MV-4-11 (cell line): ENCODE data around the gene STX18.
"Not testable (repeated sequence)": the region's sequence is repeated elsewhere in the genome, so short reads cannot be mapped to it uniquely, and the experiment has no call there.

Experiments used
- DNase-seq: peaks from one replicate; lab custom pipeline; 2025; lab: John Stamatoyannopoulos, UW

The STX18 gene

DNA sequence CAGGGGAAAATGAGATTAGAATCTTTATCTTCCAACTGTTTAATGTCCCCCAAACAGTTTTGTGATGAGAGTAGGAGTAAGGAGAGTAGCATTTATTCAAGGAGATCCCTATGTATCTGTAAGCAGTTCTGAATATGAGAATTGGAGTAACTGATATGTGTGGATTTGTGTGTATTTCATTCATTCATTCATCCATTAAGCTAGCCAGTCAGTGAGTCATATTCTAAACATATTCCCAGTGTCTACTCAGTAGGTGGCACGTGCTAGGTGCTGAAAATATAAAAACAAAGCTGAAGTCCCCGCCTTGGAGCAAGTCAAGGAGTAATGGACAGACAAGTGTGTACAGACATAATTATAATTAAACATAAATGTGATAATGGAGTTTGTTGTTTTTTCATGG lies 12.4 kb upstream of the STX18 start:
- DNase-seq: no peak

DNA sequence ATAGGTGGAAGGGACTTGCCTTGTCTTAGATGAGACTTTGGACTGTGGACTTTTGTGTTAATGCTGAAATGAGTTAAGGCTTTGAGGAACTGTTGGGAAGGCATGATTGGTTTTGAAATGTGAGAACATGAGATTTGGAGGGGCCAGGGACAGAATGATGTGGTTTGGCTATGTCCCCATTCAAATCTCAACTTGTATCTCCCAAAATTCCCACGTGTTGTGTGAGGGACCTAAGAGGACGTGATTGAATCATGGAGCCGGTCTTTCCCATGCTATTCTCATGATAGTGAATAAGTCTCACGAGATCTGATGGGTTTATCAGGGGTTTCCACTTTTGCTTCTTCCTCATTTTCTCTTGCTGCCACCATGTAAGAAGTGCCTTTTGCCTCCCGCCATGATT lies 10.2 kb upstream of the STX18 start:
- not testable (repeated sequence) for DNase-seq

DNA sequence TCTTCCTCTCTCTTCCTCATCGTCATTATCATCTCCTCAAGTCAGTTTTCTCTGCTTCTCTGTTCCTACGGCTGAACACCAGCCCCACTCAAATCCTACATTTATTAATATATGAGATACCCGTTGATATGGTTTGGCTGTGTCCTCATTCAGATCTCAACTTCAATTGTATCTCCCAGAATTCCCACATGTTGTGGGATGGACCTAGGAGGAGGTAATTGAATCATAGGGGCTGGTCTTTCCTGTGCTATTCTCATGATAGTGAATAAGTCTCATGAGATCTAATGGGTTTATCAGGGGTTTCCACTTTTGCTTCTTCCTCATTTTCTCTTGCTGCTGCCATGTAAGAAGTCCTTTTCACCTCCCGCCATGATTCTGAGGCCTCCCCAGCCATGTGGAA lies 8.3 kb upstream of the STX18 start:
- not testable (repeated sequence) for DNase-seq

DNA sequence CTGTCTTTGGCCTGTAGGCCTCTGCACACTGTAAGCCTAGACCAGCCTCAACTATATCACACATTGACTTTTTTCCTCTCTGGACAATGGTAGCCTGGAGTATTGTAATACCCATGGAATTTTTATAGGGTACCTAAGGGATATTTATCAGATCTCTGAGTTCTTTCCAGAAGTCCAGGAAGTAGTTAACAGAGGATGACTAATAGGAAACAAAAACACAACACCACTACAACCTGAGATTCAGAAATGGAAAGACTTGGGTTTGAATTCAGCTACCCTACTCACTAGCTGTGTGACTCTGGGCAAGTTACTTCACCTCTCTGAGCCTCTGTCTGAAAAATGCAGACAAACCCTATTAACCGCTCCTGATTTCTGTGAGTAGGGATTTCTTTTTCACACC lies 7.7 kb upstream of the STX18 start:
- DNase-seq: no peak

DNA sequence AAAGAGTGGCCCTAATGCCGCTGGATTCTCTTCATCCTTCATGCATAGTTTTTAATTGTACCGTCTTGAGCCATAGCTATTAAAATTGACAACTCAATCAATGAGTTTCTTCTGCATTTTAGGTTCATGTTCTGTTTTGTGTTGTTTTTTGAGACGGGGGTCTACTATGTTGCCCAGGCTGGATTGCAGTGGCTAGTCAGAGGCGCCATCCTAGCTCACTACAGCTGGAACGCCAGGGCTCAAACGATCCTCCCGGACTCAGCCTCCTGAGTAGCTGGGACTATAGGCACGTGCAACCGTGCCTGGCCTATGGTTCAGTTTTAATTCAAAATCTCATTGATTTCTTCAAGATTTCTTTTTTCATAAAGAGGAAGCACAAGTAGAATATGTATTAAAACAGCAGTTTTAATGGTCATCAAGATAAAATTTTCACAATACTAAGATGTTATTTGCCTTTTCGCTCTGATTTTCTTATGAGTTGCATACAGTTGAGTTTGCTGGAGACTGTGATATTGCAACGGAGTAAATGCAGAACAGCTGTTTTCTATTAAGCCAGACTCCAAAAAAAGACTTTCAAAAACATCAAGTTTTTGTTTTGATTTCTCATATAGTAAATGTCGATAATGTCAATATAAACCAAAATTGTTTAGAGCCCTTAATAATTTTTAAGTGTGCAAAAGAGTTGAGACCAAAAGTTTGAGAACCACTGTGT lies 1.1 kb upstream of the STX18 start:
- no peak for DNase-seq

DNA sequence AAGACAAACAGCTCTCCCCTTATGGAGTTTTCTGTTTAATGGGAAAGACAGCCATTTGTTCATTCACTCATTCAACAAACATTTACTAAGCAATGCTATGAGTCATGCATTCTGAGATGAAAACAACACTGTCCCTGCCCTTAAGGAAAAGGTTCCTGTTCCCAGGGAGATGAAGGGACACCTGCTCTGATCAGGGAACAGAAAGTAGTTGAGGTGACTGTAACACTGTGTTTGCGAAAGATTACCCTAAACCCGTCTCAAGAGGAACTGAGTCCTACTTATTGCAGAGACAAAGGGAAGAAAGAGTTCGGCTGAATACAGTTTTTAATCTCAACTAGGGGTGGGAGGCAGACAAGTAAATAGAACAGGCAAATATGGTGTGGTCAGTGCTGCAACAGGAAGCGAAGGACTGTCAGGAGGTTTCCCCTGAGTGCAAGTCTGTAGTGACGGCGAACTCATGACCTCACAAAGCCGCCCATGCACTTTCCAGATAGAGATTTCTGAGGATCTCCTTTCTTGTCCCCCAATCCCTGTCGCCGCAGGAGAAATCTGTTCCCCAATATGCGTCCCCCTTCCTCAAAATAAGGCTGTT lies 712 bp downstream of the STX18 start:
- DNase-seq: peak; percentile 99

DNA sequence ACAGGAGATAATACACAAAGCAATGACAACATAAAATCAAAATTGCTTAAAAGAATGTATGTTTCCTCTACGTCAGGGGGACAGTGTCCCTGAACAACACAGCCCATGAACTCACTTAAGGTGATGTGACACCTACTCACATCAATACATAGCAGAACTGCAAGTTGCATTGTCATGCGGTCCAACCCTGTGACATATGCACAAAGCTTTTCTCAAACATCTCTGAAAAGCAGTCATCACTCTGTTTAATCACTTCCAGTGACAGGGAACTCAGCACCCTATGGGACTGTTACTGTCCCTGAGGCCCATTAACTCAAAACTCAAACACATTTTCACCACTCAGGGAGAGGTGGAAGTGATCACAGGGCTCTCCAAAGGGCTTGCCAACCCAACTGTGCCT lies 2.4 kb downstream of the STX18 start:
- DNase-seq: no peak

DNA sequence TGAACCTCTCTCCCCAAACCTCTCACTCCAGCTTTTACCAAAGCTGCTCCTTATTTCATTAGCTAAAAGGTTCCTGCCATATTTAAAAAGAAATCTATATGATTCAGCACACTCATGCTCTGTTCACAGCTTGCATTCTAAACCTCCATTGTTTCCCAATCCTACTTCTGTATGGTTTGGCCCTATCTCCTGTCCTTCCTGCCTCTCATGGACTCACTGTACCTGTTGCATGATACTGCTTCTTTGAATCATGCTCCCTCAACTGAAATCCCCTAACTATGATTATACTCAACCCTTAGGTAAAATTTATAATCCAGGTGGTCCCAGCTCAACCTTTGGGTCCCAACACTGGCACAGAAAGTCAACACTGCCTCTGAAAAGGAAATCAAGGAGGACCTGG lies 6.3 kb downstream of the STX18 start:
- no peak for DNase-seq

DNA sequence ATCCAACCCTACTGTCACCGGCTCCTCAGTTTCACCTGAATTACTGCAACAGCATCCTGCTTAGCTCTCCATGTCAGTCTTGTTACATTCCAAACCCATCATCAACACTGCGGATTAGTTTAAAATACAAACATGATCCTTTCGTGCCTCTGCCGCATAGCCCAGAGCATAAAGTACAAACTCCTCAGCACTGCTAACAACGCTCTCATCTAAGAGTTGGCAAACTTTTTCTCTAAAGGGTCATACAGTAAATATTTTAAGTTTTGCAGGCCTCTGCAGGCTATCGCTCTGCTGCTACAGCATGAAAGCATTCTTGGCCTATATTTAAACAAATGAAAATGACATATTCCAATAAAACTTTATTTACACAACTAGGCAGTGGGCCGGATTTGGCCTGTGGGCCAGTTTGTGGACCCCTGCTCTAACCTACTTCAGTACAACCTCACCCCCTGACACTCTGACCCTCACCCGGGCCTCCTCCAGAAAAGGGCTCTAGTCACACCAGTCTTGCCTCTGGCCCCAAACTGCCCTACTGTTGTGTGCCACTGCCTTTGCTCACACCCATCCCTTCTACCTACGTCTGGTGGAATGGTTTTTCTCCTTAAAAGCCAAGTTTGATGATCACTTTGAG lies 7.2 kb downstream of the STX18 start:
- DNase-seq: no peak

DNA sequence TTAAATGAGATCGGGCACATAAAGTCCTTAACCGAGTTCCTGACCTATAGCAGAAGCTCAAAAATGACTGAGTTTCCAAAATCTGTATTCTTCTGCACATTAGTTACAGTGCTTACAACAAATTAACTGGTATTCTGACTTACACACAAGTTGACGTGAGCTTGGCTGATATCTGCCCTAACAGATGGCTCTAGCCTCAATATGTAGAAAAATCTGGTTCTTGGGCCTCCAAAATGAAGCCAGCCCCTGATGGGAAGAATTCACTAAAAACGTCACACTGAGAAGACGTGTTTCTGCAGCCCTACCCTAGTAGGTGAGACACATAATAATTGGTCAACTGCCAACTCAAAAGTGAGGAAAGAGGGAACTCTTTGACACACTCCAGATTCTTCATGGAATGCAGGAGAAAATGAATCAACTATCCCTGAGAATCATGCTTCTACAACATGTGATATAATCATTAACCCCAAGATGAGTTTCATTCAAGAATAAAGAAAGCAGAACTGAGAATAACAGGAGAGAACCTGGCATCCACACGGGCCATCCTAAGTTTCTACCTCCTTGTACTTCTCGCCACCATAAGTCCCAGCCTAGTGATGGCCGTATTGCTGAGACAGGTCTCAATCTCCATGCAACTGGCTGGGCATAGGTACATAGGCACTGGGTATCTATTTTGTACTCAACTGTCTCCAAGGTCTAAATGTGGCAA lies 8.2 kb downstream of the STX18 start:
- peak; percentile 13 for DNase-seq

DNA sequence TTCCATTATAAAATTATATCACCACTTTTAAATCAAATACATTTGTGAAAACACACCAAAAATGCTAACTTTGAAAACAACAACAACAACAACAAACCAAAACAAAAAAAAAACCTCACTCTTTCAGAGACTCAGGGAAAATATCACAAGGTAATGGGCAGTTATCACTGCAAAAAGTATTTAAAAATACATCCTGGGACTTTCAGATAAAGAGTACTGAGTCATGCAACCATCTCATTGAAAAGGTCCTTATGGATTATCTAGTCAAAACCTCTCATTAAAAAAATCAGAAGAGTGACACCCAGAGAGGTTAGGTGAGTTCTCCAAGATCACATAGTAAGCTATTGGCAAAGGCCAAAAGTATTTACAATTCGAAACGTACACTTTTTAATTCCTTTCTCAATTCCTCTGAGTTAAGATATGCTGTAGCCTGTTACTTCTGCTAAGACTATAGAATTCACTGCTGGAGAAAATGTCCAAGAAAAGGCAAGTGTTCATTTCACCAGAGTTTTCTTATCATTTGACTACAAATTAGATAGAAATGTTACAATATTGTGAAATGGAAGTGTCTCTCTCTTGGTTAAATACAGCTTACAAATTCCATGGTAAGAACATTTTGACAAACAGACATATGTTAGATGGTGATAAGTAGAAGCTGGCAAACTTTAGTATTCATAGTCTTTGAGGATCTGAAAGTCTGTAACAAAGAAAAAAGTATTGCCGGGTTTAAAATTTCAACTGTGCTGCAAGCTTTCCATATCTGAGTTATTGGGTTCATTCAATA lies 9.3 kb downstream of the STX18 start:
- DNase-seq: no peak

DNA sequence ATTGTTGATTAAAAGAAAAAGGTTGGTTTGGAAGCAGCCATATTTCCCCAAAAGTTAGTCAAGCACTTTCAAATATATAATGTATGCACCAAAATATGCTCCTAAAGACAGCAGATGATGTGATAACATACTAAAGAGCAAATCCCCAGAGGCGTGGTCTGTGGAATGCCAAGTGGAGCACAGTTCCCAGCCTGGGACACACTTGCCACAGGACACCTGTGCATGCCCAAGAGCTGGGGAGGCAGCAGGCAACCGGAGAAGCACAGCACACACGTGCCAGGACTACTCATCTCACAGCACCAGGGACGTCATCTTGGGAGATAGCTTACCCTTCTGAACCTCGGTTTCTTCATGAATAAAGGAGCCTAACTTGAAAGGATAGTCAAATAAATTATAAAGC lies 12.5 kb downstream of the STX18 start:
- no peak for DNase-seq

DNA sequence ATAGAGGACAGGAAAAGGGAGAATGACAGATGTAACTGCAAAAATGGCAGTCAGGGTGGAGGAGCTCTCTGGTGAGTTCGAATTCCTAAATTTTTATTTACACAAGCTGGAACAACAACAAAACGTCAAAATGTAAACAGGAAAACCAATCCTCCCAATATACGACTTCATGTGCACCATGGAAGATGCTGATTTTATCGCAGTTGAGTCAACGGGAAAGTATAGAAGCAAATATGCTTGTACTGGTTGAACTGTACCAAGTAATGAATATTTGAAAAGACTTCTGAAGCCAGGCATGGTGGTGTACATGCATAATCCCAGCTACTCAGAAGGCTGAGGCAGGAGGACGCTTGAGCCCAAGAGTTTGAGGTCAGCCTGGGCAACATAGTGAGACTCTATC lies 15.4 kb downstream of the STX18 start:
- no peak for DNase-seq

DNA sequence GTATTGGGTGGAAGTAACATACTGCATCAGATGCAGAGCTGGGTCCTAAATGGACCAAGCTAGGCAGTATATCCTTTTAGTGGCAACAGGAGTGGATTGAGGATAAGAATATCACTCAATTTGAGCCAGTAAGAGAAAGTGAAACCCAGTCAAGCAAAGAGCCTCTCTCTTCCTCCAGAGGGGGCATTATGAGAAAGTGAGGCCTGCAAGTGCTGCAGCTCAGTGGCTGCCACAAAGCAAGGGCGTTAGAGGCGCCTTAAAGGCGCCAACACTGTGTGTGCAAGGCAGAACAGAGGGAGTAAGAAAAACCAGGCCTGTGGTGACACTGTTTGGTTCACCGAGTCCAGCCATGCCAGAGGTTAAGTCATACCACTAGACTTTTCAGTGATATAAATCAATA lies 17.5 kb downstream of the STX18 start:
- DNase-seq: peak; percentile 53

DNA sequence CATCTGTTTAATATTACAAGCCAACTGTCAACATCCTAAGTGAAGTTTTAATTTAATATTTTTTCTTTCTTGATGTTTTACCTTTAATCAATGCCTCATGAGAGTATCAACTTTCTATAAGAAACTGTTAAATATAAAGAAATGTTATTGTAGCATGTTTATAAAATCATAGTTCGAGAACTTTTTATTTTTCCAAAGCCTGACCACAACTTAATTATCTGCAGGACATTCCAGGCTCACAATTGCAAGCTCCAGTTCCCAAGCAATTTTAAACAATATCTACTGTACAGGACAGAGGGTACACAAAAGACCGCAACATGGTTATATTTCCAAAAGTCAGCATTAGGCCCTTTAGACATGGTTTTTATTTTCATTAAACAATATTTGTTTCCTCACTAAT lies 20.1 kb downstream of the STX18 start:
- DNase-seq: no peak

DNA sequence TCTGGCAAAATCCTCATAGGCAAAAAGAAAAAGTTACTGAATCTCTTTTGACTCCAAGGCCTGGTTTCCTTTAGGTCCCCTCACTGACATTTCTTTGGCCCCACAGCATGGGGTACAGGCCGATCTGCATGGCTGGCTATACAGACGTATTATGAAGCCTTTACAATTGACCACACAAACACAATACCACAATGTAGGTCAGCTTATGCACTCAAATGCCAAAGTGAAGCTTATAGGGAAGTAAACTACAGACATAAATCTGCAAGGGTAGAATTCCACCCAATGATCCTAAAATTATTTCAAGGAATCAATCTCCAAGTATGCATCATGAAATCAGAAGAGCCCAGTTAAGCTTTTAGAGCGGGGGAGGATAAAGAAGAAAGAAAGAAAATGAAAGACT lies 20.7 kb downstream of the STX18 start:
- peak; percentile 21 for DNase-seq

DNA sequence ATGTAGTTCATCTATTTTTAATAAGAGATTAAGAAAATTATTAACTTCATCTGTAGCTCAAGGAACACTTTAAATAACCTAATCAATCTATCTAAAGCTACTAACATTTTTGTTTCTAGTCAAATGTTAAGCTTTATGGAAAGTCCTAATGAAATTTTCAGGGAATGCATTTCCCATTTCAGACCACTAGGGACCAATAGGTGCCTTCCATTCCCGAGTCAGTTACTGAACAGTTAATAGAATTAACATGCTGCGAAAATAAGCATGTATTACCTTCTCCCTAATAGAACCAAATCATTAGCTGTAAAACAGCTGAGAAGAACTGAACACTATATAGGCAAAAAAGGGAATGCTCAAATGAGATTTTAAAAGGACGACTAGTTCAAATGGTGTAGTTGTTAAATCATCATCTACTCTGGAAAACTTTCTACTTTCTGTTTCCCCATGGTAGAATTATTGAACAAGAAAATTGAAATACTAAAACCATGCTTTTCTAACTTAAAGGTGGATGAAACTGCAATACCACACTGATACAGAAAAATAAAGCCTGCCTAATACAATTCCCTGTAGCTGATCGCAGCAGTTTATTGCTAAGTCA lies 22.5 kb downstream of the STX18 start:
- no peak for DNase-seq

DNA sequence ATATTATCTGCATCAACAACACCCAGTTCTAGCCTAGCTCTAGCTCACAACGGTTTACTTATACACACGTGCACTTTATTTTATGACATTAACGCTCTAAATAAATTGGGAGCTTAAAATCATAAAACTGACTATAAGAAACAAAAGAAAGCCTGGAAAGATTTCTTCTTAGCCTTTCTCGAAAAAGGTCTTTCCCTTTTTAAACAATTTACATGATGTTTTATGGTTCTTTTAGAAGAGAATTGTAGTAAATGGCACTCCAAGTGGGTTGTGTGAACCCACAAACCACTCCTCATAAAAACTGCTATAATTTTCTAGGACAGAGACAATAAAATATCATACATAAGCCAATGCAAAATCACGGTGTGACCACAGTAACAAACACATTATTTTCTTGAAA lies 23.1 kb downstream of the STX18 start:
- DNase-seq: no peak

DNA sequence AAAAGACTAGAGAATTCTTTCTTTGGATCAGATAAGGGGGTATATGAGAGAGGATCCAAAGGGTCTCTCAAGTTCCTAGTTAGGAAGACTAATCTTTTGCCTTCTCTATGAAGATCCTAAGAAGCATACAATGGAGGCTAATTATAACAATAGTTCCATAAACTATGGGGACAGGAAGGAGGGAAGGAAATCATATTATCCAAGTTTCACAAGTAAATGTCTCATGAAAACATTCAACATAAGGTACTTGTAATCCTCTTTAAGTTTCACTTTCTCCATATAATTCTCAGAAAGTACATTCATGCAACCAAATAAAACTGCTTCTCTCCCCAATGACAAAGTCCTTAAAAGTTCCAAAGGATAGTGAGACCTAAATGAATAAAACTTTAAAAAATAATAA lies 27.1 kb downstream of the STX18 start:
- no peak for DNase-seq

DNA sequence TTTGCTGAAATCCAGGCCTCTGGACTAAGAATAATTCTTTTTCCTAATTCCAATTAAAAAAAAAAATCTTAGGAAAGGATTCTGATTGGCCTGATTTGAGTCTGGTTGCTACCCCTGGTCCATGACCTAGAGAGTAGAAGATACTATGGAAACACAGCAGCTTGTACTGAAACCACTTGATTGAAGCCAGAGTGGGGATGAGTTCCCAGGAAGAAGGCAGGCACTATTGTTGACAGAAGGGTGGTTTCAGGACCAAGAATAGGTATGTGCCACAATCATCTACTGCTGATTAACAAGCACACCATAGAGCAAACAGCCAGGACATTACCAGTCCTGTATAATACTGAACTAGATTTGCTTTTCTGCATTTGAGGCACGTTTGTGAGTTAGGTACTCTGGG lies 29.6 kb downstream of the STX18 start:
- no peak for DNase-seq

DNA sequence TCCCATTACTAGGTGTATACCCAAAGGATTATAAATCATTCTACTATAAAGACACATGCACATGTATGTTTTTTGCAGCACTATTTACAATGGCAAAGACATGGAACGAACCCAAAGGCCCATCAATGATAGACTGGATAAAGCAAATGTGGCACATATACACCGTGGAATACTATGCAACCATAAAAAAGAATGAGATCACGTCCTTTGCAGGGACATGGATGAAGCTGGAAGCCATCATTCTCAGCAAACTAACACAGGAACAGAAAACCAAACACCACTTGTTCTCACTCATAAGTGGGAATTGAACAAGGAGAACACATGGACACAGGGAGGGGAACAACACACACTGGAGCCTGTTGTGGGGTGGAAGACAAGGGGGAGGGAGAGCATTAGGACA lies 31.2 kb downstream of the STX18 start:
- DNase-seq: not testable (repeated sequence)

DNA sequence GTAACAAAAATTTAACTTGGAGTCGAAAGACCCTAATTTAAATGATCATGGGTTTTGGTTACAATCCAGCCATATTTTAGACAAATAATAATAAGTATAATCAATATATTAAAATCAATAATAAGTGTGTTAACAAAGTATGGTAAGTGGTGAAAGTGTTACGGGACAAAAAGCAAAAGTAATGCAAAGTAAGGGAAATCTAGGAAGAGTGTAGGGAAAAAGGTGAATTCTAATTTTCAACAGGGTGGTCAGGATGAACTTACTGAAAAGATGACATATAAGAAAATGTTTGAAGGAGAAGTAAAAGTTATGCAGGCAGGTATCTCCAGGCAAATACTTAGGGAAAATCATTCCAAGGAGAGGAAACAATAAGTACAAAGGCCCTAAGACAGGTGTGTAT lies 32.3 kb downstream of the STX18 start:
- no peak for DNase-seq
